Stimulated activated CD4-positive, alpha-beta T cell treated with anti-CD3 and anti-CD28 coated beads, Interleukin-1b, Interleukin-23, amount 100 ng/mL, for 4 hours (primary cell): ENCODE results near the gene WDR82.

Source experiments
- DNase-seq, 2 donors: peaks; one replicate each; pipeline ENCODE4 v3.0.0-alpha.2; 2020; ENCODE audit warnings: low read depth in 2 of 2

Gene WDR82

GRCh38 chr3:52238193-52238760 is 40.2 kb downstream of the WDR82 start:
- no peak for DNase-seq

- DNase-seq, result no peak
Observed at GRCh38 chr3:52237657-52238172, 40.7 kb downstream of the WDR82 start.

- no peak for DNase-seq
Observed at GRCh38 chr3:52237006-52237656, 41.3 kb downstream of the WDR82 start.

GRCh38 chr3:52236424-52236886 is 42.0 kb downstream of the WDR82 start:
- DNase-seq, result no peak

GRCh38 chr3:52234516-52235447 is 43.7 kb downstream of the WDR82 start:
- no peak for DNase-seq

GRCh38 chr3:52233968-52234367 is 44.5 kb downstream of the WDR82 start:
- DNase-seq, result no peak

GRCh38 chr3:52233108-52233591 is 45.3 kb downstream of the WDR82 start:
- DNase-seq, result no peak

- no peak for DNase-seq
Observed at GRCh38 chr3:52232279-52233107, 46.0 kb downstream of the WDR82 start.

- DNase-seq, result peak; percentile 90 to 92
Observed at GRCh38 chr3:52231502-52232278, 46.8 kb downstream of the WDR82 start.

GRCh38 chr3:52230889-52231499 is 47.5 kb downstream of the WDR82 start:
- no peak for DNase-seq

- DNase-seq, result no peak
Observed at GRCh38 chr3:52230461-52230860, 48.0 kb downstream of the WDR82 start.

- no peak for DNase-seq
Observed at GRCh38 chr3:52229656-52230055, 48.8 kb downstream of the WDR82 start.

- DNase-seq, result no peak
Observed at GRCh38 chr3:52228751-52229291, 49.6 kb downstream of the WDR82 start.

- no peak for DNase-seq
Observed at GRCh38 chr3:52228266-52228665, 50.2 kb downstream of the WDR82 start.

- no peak for DNase-seq
Observed at GRCh38 chr3:52227766-52228165, 50.7 kb downstream of the WDR82 start.

GRCh38 chr3:52227117-52227516 is 51.3 kb downstream of the WDR82 start:
- no peak for DNase-seq

GRCh38 chr3:52226229-52226817 is 52.1 kb downstream of the WDR82 start:
- no peak for DNase-seq

- DNase-seq, result no peak
Observed at GRCh38 chr3:52225452-52226228, 52.8 kb downstream of the WDR82 start, which contains the start of gene TLR9. TLR9 (minus strand) TSS chr3:52225645; CDS start chr3:52225529, 116 bp downstream.
